ENCODE measurements around the gene RHBDL2.

DNA sequence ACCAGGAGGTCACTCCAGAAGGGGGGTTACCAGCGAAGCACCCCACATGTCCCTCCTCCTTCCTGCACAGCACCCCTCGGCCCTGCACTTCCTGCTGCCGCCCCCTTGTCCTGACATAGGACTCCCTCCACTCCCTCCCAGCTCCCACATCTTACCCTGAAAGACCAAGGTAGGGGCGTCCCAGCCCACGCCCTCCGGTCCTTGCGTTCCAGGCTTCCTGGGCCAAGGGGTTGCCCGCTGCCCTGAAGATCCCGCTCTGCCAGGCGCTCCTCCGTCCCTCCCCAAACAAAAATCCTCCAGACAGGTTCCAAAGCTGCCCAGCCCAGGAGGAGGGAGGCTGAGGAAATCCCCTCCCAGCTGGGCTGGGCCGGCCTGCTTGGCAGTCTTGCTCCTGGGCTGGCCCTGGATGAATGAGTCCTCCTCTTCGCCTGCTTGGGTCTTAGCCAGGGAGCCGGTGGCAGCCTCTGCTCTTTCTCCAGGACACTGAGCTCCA is at the start of gene RHBDL2:
- TF ChIP-seq, protein P1, sequence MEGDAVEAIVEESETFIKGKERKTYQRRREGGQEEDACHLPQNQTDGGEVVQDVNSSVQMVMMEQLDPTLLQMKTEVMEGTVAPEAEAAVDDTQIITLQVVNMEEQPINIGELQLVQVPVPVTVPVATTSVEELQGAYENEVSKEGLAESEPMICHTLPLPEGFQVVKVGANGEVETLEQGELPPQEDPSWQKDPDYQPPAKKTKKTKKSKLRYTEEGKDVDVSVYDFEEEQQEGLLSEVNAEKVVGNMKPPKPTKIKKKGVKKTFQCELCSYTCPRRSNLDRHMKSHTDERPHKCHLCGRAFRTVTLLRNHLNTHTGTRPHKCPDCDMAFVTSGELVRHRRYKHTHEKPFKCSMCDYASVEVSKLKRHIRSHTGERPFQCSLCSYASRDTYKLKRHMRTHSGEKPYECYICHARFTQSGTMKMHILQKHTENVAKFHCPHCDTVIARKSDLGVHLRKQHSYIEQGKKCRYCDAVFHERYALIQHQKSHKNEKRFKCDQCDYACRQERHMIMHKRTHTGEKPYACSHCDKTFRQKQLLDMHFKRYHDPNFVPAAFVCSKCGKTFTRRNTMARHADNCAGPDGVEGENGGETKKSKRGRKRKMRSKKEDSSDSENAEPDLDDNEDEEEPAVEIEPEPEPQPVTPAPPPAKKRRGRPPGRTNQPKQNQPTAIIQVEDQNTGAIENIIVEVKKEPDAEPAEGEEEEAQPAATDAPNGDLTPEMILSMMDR (conservative IDR thresholded peaks at IDR 0.05; ENCODE audit: low read length): no peak
- TF ChIP-seq EZH2phosphoT487 (IDR thresholded peaks at IDR 0.05; ENCODE audit: borderline replicate concordance): no peak

Data from Loucy (cell line).